GM18517 (cell line): Measurements from ENCODE around the gene ZDHHC11.
A peak's percentile ranks its signal among the peaks of the same experiment; 100 is the strongest.

Experiments
- ATAC-seq: cut with Tn5 transposase; IDR thresholded peaks from one replicate; pipeline ENCODE4 v1.9.1; 2021; ENCODE audit warnings: mild to moderate bottlenecking, moderate library complexity; ENCODE audit not compliant: unreplicated experiment

The ZDHHC11 gene

GRCh38 chr5:850511-851006 is at the start of gene ZDHHC11:
Gene ZDHHC11 (minus strand): TSS chr5:850986. CDS start chr5:850602, 384 bp downstream.
- ATAC-seq = no peak

DNA sequence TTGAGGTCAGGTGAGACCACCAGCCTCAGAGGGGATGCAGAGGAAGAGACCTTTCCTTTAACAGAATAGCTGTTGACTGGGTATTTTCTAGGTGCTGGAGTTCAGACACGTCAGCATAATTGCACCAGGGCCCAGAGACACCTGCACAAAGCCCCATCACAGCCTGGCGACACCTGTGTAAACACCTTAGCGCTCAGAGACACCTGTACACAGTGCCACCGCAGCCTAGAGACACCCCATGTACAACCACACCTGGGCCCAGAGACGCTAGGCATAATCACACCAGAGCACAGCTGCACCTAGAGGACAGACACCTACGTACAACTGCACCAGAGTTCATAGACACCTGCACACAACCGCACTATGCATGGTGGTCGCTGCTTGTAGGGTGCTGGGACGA is 42.9 kb upstream of the ZDHHC11 start:
- ATAC-seq = no peak

GRCh38 chr5:893137-893506 is 42.3 kb upstream of the ZDHHC11 start:
- ATAC-seq = peak; percentile 8

- peak; percentile 94 for ATAC-seq
These were observed 41.8 kb upstream of the ZDHHC11 start, which contains the start of the genes BRD9 and TRIP13 for GRCh38 chr5:892394-893136. Gene BRD9 (minus strand): TSS chr5:892801. CDS start chr5:892657, 144 bp downstream. Gene TRIP13 (plus strand): TSS chr5:892884. CDS start chr5:892999, 115 bp downstream.

DNA sequence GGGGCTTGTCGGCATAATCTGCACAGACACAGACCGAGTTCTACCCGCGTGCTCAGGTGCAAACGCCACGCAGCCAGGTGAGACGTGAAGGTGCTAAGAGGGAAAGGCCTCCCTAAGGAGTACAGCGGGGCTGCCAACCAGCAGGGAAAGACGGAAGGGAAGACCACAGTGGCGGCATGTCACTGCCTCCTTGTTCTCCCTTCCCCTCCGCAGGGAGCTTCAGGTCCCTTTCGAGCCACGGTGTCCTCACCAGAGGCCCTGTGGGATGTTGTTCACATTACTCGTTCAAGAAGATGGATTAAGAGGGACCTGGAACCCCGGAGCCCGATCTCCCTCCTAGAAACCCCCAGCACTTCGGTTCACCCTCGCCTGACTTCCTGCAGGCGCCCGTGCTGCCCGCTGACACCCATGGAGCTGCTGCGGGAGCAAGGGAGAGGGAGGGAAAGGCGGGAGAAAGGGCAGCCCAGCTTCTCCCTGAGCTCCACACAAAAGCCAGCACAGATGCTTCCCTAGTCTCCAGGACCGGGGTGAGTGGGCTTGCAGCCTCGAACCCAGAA is 41.1 kb upstream of the ZDHHC11 start:
- ATAC-seq = no peak

DNA sequence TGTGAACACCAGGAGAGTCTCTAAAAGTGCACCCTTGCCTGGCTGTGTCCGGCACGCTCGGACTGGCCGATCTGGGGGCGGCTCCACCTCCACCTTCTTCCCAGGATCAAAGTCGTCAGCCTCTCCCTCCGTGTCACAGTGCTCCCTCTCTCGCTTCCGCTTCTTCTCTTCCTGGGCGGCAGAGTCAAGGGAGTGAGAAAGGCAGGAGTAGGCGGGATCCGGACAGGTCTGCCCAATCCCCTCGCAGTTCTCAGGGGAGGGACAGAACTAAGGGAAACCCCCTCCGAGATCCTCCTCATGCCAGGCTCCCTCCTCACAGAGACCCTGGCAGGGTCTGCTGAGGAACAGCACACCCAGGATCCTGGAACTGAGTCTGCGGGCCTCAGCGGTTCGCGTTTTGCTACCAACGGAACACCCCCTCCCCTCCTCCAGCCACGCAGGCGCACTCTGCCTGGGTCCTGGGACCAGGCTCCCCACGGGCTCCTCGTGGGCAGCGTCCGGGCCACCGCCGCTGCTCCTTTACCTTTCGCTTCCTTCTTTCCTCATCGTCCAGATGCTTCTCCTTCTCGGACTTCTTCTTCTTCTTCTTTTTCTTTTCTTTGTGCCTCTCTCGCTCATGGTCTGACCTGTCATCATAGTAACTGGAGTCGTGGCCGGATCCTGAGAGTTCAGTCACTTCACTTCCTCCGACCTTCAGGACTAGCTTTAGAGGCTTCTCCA is 40.5 kb upstream of the ZDHHC11 start:
- ATAC-seq = no peak

- no peak for ATAC-seq
These were observed 38.4 kb upstream of the ZDHHC11 start for GRCh38 chr5:889075-889710.

- no peak for ATAC-seq
These were observed 37.9 kb upstream of the ZDHHC11 start for GRCh38 chr5:888638-889035.

GRCh38 chr5:887947-888637 is 37.3 kb upstream of the ZDHHC11 start:
- no peak for ATAC-seq

DNA sequence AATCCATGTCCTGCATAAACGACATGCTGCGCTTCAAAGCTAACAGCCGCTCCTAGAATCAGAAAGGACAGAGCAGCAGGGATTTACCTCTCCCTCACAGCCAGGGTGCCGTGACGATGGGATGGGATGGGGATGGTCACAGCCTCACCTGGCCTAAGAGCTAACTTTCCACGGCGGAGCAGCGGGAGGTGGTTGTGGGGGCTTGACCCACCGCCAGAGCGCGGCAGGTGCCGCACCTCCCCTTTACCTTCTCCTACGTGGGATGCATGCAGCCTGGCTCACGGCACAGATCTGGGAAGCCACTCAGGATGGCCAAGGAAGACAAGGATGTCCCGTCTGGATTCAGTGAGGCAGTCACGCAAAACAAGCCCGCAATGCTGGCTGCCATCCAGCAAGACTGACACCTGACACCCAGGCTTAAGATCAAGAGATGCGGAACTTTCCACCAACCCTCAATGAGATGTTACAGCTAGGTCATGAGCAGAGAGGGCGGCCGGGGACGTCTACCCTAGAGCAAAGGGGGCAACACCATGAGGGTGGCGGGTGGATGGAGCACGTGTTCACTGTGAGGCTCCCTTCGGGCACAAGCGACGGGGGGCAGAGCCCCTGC is 36.0 kb upstream of the ZDHHC11 start:
- no peak for ATAC-seq

DNA sequence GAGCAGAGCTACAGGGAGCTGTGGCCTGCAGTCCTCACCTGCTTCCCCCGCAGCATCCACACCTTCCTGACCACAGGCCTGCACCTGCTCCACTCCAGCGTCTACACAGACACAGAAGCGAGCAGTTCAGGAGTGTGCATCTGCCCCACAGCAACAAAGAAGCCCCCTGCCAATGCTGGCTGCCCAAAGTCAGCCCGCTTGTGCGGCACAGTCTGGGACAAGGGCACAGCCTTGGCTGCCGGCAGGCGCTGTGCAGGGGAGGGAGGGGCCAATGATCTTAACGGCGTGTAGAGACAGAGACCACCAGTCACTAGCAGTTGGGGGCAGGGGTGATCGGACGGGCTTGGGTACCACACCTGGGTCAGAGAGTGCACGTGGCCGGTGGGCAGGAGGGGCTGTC is 35.2 kb upstream of the ZDHHC11 start:
- no peak for ATAC-seq

GRCh38 chr5:885529-885928 is 34.7 kb upstream of the ZDHHC11 start:
- no peak for ATAC-seq

DNA sequence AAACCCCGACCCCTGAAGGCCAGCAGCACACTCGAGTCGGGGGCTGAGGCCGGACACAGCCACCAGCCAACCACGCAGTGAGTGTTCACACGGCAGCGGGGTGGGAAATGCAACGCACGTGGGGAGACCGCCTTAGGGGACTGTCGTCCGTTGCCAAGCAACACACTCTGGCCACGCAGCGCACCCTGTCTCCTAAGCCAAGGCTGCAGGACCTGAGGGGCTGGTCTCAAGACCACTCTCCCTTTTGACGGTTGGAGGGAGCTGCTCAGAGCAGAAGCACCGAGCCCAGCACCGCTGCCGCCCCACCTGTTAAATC is 34.3 kb upstream of the ZDHHC11 start:
- ATAC-seq = no peak

DNA sequence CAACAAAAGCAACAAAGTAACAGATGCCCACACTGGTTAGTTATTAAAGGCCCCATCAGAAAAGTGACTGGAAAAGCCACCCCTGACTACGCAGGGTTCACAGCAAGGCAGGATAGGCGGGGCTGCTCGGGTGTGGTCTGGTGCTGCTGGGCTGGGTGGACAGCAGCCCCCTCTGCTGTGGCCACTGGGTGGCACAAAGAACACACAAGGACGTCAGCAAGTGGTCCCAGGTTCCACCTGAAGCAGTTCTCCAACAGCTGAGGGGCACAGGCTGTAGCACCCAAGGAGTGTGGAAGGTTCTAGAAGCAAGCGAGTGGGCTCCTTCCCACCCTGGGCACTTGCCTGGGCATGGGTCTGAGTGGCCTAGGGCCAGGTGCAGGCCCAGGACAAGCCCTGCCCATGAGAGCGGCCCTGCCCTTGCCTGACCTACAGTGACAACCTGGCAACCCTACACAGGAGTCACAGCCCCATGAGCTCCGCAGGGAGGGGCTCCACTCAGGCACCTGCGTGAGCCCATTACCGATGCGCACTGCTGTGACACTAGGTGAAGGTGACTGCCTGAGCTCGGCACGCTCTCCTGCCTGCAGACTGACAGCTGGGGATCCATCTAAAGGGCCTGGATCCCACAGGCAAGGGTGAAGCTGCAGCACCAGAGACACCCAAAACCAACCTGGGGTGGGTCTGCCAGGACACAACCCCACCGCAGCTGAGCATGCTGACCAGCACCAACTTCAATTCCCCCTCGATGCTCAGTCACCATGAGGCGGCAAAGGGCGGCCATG is 33.8 kb upstream of the ZDHHC11 start:
- ATAC-seq = no peak

DNA sequence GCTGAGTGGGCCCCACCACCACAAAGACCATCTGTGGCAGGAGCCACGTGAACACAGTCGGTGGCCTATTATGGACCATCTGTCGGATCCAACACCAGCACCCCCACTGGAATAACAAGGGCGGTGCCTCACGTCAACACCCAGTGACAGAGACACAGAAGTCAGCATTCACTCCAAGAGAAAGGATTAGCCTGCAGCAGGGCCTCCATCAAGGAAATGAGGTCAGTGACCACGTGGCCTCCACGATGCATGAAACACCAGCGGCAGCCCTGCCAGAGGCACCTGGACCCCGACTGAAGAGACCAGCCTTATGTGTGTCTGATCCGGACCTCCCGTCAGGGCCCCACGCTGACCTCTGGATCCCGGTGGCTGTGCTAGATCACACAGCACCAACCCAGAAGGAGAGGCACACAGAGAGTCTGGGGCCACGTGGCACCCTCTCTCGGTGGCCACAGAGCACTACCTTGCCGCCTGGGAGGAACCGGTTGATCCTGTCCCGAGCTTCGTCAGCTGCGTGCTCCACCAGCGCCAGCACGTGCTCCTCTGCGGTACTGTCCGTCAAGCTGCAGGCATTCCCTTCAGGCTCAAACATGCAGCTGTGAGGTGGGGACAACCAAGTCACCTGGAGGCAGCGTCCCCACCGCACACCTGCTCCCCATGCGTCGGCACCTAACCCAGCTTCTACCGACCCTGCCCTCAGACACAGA is 32.8 kb upstream of the ZDHHC11 start:
- no peak for ATAC-seq

DNA sequence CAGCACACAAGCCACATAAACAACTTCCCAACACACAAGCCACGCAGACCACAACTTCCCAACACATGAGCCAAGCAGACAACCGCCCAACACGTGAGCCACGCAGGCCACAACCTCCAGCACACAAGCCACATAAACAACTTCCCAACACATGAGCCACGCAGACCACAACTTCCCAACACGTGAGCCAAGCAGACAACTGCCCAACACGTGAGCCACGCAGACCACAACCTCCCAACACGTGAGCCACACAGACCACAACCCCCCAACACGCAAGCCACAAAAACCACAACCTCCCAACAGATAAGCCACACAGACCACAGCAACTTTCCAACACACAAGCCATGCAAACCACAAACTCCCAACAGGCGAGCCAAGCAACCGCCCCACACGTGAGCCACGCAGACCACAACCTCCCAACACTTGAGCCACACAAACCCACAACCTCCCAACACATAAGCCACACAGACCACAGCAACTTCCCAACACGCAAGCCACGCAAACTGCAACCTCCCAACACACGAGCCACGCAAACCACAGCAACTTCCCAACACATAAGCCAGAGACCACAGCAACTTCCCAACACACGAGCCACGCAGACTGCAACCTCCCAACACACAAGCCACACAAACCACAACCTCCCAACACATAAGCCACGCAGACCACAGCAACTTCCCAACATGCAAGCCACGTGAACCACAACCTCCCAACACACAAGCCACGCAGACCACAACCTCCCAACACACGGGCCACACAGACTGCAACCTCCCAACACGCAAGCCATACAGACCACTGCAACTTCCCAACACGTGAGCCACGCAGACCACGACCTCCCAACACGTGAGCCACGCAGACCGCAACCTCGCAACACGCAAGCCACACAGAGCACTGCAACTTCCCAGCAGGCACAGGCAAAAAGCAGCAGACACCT is 31.7 kb upstream of the ZDHHC11 start:
- no peak for ATAC-seq

- ATAC-seq = no peak
These were observed 30.8 kb upstream of the ZDHHC11 start for GRCh38 chr5:881551-881935.
